NK-92 (cell line): ENCODE results near the gene ESF1.
A peak's percentile ranks its signal among the peaks of the same experiment; 100 is the strongest.

Experiments used
- DNase-seq: peaks from one replicate; lab custom pipeline; 2025; ENCODE audit not compliant: unreplicated experiment; lab: John Stamatoyannopoulos, UW

ESF1 gene, protein sequence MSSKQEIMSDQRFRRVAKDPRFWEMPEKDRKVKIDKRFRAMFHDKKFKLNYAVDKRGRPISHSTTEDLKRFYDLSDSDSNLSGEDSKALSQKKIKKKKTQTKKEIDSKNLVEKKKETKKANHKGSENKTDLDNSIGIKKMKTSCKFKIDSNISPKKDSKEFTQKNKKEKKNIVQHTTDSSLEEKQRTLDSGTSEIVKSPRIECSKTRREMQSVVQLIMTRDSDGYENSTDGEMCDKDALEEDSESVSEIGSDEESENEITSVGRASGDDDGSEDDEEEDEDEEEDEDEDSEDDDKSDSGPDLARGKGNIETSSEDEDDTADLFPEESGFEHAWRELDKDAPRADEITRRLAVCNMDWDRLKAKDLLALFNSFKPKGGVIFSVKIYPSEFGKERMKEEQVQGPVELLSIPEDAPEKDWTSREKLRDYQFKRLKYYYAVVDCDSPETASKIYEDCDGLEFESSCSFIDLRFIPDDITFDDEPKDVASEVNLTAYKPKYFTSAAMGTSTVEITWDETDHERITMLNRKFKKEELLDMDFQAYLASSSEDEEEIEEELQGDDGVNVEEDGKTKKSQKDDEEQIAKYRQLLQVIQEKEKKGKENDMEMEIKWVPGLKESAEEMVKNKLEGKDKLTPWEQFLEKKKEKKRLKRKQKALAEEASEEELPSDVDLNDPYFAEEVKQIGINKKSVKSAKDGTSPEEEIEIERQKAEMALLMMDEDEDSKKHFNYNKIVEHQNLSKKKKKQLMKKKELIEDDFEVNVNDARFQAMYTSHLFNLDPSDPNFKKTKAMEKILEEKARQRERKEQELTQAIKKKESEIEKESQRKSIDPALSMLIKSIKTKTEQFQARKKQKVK

DNA sequence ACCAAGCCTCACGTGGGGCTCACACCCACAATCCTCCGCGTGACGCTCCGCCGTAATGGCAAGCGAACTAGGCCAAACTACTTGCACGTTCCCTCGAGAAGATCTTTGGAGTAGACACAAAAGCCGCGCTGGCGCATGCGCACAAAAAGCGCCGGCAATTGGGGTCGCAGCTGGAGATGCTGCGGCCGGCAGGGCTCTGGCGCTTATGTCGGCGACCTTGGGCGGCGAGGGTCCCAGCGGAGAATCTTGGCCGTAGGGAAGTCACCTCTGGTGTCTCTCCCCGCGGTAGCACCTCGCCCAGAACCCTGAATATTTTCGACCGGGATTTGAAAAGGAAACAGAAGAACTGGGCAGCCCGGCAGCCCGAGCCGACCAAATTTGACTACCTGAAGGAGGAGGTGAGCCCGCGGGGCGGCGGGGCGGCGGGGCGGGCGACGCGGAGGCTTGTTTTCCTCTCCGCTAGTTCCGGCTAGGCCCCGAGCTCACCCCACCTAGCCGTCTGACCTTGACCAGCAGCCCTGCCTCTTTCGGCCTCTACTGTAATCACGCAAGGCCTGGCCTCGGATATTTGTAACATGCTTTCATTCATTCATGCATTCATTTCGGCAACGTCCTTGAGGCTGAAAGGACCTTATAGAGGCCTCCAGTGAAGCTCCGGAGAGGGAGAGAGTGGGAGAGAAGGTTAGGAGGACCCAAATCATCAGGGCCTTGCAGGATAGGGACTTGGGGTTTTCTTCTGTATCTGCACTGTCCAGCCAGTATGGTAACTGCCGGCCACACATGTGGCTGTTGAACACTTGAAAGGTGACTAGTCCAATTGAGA lies at the start of gene ESF1, which contains the start of gene NDUFAF5:
ESF1 (minus strand) TSS at position 27 of the 823 bp plus-strand sequence. CDS start 1,779 bp downstream, outside the sequence.
NDUFAF5 (plus strand) TSS at position 136 of the 823 bp plus-strand sequence; CDS start at position 177, 41 bp downstream.
- peak; percentile 58 for DNase-seq

DNA sequence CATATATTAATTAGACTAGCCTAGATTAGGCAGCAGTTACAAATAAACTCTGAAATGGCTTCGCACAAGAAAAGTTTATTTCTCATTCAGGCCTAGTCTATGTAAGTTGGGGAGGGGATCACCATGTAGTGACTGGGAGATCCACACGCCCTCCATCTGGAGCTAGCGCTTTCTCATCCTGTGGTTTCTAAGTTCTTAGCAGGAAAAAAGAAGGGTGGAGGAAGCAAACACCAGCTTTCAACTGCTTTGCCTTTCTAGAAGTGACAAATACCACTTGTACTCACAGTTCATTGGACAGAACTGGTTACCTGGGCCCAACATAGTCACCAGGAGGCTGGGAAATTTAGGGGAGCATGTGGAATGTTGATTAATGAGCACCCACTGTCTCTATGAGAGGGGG lies 46.8 kb upstream of the ESF1 start:
- DNase-seq = no peak

DNA sequence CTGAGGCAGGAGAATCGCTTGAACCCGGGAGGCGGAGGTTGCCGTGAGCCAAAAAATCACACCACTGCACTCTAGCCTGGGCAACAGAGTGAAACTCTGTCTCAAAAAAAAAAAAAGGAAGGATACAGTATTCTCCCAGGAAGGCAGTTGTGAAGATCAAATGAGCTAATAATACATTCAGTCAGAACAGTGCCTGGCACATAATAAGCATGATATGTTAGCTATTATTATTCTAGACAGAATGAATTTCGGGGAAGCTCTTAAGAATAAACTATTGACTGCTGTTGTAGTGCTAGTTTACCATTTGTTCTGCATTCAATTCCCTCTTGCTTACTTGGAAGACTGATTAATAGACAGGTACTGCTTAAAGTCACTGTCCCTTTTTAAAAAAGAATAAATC lies 40.7 kb upstream of the ESF1 start:
- DNase-seq = no peak

DNA sequence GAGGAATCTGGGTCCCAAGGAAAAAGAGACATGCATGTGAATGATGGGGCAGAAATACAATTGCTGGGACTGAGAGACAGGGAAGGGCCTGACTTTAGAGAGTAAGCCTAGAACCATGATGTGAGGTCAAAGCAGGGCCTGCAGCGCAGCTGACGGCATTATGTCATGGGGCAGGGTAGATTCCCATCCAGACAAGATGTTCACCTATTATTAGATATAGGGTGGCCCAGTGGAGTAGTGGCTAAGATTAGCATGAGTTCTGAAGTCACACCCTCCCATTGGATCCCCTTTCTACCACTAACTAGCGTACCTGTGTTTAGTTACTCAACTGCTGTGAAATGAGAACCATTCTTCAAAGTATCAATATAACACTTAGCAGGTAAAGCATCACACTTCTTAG lies 39.7 kb upstream of the ESF1 start:
- no peak for DNase-seq

DNA sequence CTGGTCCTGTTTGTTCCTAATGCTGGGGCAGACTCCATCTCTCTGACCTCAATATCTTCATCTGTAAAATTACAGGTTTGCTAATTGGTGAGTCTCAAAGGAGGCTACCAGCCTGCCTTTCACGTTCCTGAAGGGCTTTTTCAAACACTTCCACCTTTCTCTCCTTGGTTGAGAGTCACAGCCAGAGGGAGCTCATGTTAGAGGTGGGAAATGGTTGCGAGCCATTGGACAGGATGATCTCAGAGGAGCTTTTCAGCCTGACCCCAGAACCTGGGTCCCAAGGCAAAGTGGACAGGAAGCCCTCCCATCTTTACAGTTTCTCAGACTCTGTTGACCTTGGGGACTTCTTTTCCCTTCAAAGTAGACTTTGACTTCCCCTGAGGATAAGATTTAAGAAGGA lies 37.7 kb upstream of the ESF1 start:
- no peak for DNase-seq

DNA sequence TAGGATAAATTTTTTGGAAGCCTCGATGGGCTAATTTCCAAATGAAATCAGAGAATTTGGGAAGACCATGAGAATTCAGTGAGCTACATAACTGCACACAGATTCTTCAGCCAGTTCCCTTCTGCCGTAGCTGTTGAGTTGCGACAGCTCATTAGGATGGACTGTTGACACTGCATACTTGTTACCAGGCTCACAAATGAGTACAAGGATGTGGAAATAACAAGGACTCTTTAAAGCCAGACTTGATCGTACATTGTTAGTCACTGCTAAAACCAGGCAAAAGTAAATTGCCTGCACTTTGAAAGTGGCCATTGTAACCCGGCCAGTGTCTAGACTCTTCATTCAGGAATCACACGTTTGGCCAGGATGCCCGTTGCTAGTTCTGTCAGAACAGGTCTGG lies 37.2 kb upstream of the ESF1 start:
- DNase-seq = no peak

DNA sequence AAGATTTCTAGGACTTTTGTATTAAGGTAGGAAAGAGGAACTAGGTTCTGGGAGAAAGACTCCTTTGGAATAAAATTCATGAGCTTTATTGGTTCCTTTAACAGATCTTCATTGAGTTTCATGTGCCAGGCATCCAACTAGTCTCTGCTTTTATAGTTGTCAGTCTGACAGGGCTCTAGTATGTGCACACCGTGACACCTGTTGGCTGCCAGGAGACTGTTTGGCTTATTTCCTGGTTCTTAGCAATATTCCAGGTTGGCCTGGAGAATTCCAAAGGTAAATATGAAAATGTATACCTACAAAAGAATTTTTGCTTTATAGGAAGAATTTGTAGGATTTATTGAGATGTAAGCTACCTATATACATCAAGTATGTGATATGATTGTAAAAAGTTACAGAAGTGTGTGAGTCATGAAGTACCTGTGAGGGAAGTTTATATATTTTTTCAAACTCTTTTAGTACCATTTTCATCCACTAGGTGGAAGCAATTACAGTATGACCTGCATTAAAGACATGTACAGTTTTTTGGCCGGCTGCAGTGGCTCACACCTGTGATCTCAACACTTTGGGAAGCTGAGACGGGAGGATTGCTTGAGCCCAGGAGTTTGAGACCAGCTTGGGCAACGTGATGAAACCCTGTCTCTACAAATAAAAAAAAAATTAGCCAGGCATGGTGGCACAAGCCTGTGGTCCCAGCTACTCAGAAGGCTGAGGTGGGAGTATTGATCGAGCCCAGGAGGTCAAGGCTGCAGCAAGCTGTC lies 35.3 kb upstream of the ESF1 start:
- DNase-seq = no peak

DNA sequence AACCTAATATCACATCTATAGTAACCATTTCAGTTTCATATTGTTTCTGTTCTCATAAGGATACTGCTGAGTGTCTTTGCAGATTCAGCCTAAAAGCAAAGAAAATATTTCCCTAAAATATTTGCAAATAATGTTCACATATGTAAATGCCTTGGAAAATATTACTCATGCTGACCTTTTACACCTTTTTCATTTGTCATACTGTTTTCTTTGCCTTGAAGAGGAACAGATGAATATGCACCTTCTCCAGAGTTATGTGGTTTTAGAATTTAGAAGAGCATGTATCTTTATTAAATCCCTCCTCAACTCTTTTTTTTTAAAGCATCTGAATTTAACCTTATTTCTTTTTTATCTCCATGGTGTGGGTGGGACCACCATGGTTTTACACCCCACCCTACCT lies 32.6 kb upstream of the ESF1 start:
- no peak for DNase-seq

DNA sequence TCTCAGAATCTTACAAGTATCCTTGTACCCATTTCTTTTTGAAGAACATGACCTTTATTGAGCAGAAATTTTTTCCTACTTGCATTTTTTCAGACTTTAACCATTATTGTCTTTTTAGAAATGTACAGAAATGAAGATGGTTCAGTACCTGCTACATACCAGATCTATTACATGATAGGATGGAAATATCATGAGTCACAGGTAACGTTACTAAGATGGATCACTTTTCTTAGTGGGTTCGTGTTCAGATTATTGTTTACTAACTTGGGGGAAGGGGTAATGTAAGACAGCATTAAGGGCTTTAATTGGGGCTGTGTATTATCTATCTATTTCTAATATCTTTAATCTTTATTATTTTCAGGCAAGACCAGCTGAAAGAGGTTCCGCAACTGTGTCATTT lies 32.0 kb upstream of the ESF1 start:
- no peak for DNase-seq

DNA sequence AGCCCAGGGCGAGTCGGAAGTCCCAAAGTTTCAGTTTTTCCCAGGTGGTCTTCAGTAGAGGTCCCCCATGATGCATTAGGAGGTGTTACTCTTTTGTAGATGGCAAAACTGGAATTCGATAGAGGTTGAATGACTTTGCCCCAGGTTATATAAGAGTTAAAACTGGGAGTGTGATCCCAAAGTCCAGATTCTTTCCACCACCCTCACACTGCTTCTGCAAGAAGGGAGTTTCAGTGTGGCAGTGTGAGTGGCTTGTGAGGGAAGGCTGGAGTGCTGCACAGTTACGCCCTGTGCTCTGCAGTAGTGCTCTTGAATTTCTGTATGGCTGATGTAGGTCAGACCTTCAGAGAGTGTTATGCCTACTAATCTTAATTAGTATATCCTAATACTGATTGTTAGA lies 30.0 kb upstream of the ESF1 start:
- no peak for DNase-seq

DNA sequence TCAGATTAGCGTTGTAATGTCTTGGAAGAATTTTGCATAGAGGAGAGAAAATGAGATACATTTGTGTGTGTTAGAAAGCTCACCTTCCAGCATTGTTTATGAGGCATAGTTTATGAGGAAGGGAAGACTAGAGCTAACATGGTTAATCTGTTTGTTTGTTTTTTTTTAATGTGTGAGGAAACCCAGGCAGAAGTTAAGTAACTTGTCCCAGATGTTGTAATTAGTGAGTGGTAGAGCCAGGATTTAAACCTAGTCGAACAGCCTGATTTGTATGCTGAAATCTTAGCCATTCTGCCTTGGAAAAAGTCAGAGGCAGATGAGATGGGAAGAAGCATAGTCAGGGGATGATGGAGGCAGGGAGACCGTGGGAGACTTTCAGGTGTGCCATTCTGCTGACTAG lies 29.2 kb upstream of the ESF1 start:
- DNase-seq = no peak

DNA sequence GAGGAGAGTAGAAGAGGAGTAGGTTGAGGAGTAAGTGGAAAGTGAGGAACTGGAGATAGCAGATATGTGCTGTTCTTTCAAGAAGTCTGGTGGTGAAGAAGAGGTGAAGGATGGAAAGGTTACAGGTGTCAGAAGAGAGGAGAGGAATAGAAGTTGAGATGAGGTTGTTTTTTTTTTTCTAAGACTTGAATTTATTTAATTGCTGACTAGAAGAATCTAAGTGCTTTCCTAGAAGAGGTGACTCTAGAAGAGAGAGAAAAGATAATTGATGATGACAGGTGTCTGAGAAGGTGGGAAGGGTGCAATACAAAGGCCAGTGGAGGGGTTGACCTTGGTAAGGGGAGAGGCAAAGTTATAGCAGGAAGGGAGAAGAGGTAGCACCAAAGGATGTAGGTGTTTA lies 25.7 kb upstream of the ESF1 start:
- DNase-seq = no peak

DNA sequence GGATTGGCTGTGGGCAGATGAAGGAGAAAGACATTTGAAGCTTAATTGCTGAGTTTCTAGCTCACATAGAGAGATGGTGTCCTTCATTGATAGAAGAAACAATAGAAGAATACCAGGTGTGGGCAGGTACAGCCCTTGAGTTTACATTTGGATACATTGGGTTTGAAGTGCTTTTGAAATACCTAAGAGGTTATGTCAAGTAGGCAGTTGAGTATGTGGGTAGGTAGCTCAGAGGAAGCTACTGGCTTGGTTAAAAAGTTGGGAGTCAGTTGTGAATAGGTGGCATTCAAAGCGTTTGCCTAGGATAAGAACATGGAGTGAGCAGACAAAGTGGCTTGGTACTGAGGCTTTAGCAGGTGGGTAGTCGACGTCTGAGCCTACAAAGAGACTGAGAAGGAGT lies 25.1 kb upstream of the ESF1 start:
- no peak for DNase-seq

DNA sequence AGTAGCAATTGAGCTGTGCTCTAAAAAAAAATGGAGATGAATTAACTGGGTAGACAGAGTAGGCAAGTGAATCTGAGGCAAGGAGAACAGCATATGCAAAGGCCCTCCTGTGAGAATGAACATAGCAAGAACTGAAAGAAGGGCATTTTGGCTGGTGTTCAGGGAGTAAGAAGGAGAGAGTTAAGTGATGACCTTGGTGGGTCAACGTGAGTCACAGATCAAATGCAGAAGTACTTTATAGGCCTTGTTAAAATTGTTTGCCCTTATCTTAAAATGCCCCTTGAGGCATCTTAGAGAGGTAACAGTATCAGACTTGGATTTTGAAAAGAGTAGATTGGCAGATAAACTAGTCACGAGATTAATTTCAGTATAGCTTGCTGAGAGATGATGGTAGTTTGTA lies 24.7 kb upstream of the ESF1 start:
- DNase-seq = no peak

DNA sequence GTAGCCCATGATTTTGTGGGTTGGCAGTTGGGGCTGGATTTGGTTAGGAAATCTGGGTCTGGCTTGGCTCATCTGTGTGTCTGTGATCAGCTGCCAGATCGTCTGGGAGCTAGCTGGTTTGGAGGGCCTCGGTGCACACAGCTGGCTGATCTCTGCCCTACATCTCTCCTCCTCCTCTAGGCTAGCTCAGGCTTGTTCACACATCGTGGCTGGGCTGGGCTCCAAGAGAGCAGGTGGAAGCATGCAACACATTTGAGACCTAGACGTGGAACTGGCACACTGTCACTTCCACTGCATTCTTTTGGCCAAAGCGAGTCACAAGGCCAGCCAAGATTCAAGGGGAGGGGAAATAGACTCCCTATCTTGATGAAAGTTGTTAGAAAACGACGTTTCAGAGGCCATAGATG lies 16.0 kb upstream of the ESF1 start:
- DNase-seq = no peak

DNA sequence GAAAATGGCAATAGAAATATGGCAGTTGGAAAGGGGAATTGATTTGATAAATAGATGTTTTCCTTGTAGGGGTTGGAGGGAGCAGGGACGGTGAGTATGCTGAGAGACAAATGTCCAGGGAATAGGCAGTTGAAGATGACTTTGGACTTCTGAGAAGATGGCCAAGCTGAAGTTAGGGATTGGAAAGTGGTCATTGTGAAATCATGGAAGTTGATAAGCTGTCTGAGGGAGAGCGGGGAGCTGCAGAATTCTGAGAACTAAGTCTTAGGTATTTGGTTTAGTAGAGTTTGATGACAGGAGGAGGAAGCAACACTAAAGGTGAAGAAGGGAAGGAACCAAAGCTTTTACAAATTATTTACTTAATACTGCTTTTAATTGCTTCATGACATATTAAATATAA lies 15.3 kb upstream of the ESF1 start:
- DNase-seq = no peak

DNA sequence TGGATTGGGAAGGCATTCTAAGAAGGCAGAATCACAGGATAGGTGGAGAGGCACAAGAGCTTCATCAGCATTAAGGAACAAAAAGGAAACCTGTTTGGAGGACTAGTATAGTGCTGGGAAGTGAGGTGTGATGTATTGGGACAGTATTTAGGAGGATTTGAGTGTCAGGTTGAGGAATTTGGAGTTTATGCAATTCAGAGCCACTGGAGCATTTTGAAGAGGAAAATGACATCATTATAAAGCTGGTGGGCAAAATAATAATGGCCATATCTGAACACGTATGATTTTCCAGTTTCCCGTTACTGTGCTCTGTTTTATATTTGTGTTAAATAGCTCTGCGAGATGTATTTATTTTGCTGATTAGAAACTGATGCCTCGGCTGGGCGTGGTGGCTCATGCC lies 14.3 kb upstream of the ESF1 start:
- no peak for DNase-seq

DNA sequence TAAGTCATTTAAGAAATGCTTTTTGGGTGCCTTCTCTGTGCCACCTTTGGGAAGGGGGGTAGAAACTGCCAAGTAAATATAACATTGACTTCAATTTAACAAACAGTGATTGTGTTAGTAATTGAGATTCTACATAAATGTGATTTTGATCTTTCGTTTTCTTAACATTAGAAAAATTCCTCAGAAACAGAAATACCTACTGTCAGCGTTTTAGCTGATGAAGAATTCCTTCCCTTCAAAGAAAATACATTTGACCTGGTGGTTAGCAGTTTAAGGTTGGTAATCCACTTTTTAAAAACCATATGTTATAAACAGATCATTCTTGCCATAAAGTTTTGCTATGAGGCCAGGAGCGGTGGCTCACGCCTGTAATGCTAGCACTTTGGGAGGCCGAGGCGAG lies 9.9 kb upstream of the ESF1 start:
- no peak for DNase-seq

DNA sequence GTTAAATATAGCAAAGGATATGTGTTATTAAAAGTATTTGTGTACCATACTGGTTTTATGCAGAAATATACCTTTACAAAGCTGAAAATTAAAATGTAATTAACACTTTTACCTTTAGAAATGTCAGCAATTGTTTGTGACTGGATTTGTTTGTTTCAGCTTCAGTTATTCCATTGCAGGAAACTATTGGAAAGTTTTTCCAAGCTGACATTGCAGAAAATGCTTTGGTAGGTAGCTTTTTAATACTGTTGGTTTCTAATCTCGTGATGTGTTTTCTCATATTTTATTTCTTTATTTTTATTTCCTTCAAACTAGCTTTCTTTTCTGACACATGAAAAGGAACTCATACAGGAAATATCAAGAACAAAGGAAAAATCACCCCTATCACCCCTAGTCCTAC lies 8.3 kb upstream of the ESF1 start:
- DNase-seq = no peak
